ENCODE results near the gene CCL24. TPM values are rescaled to one million over a fixed set of nuclear protein-coding genes. Genes with fewer than 3 reads are reported as not detected.
"Not testable (repeated sequence)": the region's sequence is repeated elsewhere in the genome, so short reads cannot be mapped to it uniquely, and the experiment has no call there.

The CCL24 gene
- total and polyA plus RNA-seq, 11 donors = 0.18 to 0.77 (median 0.60) TPM; not detected in 8

DNA sequence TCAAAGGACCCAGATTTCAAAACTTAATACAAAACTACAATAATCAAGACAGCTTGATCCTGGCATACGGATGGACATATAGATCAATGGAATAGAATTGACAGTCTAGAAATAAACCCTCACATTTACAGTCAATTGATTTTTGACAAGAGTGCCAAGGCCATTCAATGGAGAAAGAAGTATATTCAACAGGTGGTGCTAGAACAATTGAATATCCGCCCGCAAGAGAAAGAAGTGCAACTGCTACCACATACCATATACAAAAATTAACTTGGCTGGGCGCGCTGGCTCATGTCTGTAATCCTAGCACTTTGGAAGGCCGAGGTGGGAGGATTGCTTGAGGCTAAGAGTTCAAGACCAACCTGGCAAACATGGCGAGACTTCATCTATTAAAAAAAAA lies 23.2 kb upstream of the CCL24 start:
- H3K27me3 ChIP-seq = no peaks in the 10 kb centered on the region
- no peak overlapping the region for H3K4me3 ChIP-seq
- no peak for TF ChIP-seq POLR2A (IDR thresholded peaks at IDR 0.05)
- TF ChIP-seq, protein P1, sequence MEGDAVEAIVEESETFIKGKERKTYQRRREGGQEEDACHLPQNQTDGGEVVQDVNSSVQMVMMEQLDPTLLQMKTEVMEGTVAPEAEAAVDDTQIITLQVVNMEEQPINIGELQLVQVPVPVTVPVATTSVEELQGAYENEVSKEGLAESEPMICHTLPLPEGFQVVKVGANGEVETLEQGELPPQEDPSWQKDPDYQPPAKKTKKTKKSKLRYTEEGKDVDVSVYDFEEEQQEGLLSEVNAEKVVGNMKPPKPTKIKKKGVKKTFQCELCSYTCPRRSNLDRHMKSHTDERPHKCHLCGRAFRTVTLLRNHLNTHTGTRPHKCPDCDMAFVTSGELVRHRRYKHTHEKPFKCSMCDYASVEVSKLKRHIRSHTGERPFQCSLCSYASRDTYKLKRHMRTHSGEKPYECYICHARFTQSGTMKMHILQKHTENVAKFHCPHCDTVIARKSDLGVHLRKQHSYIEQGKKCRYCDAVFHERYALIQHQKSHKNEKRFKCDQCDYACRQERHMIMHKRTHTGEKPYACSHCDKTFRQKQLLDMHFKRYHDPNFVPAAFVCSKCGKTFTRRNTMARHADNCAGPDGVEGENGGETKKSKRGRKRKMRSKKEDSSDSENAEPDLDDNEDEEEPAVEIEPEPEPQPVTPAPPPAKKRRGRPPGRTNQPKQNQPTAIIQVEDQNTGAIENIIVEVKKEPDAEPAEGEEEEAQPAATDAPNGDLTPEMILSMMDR (IDR thresholded peaks at IDR 0.05) = no peak
- 88 to 96% (median 94%) methylated on average over 7 of the region's 7 CpGs for WGBS, 4 donors
- no peak for DNase-seq
- intact Hi-C loops (cut with DNase I) = no loop called here
- H3K36me3 ChIP-seq = no peaks in the 10 kb centered on the region
- no peak for ATAC-seq
- peaks cover 0 to under 1% (median 0%) of the 10 kb centered on the region in 12 donors for H3K4me1 ChIP-seq
- no peak overlapping the region for H3K27ac ChIP-seq
- H3K9me3 ChIP-seq = no peaks in the 10 kb centered on the region

DNA sequence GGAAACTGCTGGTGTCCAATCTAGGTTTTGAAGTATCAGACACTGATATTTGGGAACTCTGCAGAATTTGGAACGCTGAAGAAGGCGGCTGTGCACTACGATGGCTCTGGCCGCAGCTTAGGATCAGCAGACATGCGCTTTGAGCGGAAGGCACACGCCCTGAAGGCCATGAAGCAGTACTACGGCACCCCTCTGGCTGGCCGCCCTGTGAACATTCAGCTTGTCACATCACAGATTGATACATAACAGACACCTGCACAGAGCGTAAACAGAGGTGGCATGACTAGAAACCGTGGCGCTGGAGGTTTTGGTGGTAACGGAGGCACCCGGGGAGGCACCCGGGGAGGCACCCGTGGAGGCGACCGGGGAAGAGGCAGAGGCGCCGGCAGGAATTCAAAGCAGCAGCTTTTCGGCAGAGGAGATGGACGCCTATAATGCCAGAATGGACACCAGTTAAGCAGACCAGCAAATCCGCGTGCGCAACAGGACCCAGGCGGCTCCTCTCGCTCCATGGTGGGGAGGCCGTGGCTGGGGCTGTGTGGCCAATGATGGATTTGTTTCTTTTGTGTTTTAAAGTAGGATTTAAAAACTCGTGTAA lies 22.2 kb upstream of the CCL24 start:
- no peak overlapping the region for H3K27ac ChIP-seq
- intact Hi-C loops (cut with DNase I) = no loop called here
- no peaks in the 10 kb centered on the region for H3K27me3 ChIP-seq
- H3K9me3 ChIP-seq = no peaks in the 10 kb centered on the region
- ATAC-seq = no peak
- no peak for DNase-seq
- 84 to 86% (median 86%) methylated on average over 29 of the region's 29 CpGs for WGBS, 4 donors
- TF ChIP-seq, protein P1 (IDR thresholded peaks at IDR 0.05) = no peak
- no peak for TF ChIP-seq POLR2A (IDR thresholded peaks at IDR 0.05)
- no peaks in the 10 kb centered on the region for H3K36me3 ChIP-seq
- no peaks in the 10 kb centered on the region for H3K4me1 ChIP-seq
- H3K4me3 ChIP-seq = no peak overlapping the region

DNA sequence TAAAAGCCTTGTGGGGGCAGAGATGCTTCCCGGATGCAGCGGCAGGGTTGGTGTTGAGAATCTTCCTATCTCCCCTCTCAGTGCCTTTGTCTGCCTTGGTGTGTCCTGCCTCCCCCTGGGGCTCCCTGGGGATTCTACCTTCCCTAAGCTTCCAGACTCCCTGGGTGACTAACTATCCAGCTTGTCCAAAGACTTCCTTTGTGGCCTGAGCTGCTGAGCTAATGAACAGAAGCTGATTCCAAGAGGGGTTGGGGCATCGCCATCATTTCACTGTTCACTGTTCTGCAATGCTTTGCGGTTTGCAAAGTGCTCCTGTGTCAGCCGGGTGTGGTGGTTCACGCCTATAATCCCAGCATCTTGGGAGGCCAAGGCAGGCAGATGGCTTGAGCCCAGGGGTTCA lies 20.1 kb upstream of the CCL24 start:
- H3K4me3 ChIP-seq; ATAC-seq; H3K36me3 ChIP-seq; H3K9me3 ChIP-seq; H3K27ac ChIP-seq; H3K4me1 ChIP-seq; intact Hi-C loops (cut with DNase I); DNase-seq; H3K27me3 ChIP-seq: not testable (repeated sequence)
- WGBS, 4 donors = 68 to 85% (median 83%) methylated on average over 6 of the region's 6 CpGs

DNA sequence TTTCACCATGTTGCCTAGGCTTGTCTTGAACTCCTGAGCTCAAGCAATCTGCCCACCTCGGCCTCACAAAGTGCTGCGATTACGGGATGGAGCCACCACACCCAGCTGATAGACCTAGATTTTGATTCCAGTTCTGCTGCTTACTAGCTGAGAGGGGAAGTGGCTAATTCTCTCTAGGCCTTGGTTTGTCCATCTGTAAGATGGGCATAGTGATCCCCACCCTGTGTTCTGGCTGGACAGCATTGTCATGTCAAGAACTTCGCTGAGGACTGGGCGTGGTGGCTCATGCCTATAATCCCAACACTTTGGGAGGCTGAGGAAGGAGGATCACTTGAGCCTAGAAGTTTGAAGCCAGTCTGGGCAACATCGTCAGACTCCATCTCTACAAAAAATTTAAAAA lies 17.4 kb upstream of the CCL24 start:
- Histone ChIP-seq H3K4me1 (no peaks in the 10 kb centered on the region), H3K27ac (no peak overlapping the region), H3K9me3 (no peaks in the 10 kb centered on the region), H3K4me3 (no peak overlapping the region), H3K36me3 (no peaks in the 10 kb centered on the region), H3K27me3 (no peaks in the 10 kb centered on the region)
- WGBS, 4 donors = 92 to 95% (median 93%) methylated on average over 6 of the region's 6 CpGs
- ATAC-seq = no peak
- DNase-seq = no peak
- intact Hi-C loops (cut with DNase I) = no loop called here
- TF ChIP-seq POLR2A (IDR thresholded peaks at IDR 0.05) = no peak
- TF ChIP-seq, protein P1 (IDR thresholded peaks at IDR 0.05) = no peak

DNA sequence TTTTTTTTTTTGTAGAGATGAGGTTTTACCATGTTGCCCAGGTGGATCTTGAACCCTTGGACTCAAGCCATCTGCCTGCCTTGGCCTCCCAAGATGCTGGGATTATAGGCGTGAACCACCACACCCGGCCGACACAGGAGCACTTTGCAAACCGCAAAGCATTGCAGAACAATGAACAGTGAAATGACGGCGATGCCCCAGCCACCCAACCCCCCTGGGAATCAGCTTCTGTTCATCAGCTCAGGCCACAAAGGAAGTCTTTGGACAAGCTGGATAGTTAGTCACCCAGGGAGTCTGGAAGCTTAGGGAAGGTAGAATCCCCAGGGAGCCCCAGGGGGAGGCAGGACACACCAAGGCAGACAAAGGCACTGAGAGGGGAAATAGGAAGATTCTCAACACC lies 16.1 kb upstream of the CCL24 start:
- ATAC-seq = not testable (repeated sequence)
- WGBS, 4 donors = 61 to 71% (median 70%) methylated on average over 6 of the region's 6 CpGs

More for the DNA sequence above, 16.1 kb upstream of the CCL24 start:
- intact Hi-C loops (cut with DNase I); DNase-seq; H3K4me1 ChIP-seq; H3K9me3 ChIP-seq; H3K27ac ChIP-seq; H3K27me3 ChIP-seq; H3K36me3 ChIP-seq; H3K4me3 ChIP-seq: not testable (repeated sequence)
